ENCODE results near the gene SPRYD4.

DNA sequence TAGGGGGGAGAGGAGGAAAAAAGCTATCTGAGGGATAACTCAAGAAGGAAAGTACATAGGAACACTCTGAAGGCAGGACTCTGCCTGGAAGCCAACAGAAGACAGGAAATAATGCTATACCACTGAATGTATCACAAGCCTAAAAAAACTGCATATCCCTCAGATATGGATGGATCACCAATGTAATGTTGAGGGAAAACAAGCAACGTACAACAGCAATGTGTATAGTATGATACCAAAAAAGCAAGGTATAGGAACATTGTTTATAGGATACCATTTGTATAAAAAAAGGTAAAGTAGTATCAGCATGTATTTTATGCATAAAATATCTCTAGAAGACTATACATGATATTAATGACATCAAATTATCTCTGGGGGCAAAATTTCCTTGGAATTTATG lies 16.2 kb downstream of the SPRYD4 start:
- TF ChIP-seq, protein P1, sequence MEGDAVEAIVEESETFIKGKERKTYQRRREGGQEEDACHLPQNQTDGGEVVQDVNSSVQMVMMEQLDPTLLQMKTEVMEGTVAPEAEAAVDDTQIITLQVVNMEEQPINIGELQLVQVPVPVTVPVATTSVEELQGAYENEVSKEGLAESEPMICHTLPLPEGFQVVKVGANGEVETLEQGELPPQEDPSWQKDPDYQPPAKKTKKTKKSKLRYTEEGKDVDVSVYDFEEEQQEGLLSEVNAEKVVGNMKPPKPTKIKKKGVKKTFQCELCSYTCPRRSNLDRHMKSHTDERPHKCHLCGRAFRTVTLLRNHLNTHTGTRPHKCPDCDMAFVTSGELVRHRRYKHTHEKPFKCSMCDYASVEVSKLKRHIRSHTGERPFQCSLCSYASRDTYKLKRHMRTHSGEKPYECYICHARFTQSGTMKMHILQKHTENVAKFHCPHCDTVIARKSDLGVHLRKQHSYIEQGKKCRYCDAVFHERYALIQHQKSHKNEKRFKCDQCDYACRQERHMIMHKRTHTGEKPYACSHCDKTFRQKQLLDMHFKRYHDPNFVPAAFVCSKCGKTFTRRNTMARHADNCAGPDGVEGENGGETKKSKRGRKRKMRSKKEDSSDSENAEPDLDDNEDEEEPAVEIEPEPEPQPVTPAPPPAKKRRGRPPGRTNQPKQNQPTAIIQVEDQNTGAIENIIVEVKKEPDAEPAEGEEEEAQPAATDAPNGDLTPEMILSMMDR (IDR thresholded peaks at IDR 0.05; ENCODE audit: low read depth, low read length, poor library complexity, severe bottlenecking) = no peak
- no peak for TF ChIP-seq EZH2phosphoT487 (IDR thresholded peaks at IDR 0.05; ENCODE audit: borderline replicate concordance, low read length)
